Thoracic aorta (tissue), 2 donors: ENCODE measurements around the gene KNSTRN. TPM values are rescaled to one million over a fixed set of nuclear protein-coding genes. Genes with fewer than 3 reads are reported as not detected.
A peak's percentile ranks its signal among the peaks of the same experiment; 100 is the strongest.

Source experiments
- ATAC-seq: fragments of 150-250 bp; one replicate; pipeline ENCODE4 v1.8.0; 2017; ENCODE audit warnings: low read depth; ENCODE audit not compliant: insufficient number of reproducible peaks, low FRiP score
- DNase-seq: peaks from one replicate; pipeline ENCODE4 v3.0.0-alpha.2; 2020; ENCODE audit warnings: low spot score
- H3K27ac ChIP-seq, 2 donors: fragments of 200-600 bp; sonication (generic); 1 replicate in 1 of 2; 2 replicates in 1 of 2; pipeline ENCODE4 v1.5.1; 2016; ENCODE audit warnings: mild to moderate bottlenecking in 2 of 2, moderate library complexity in 2 of 2
- H3K27me3 ChIP-seq: fragments of 200-600 bp; sonication (generic); replicated peaks from 2 replicates; pipeline ENCODE4 v1.6.0; 2016; ENCODE audit warnings: mild to moderate bottlenecking; ENCODE audit not compliant: insufficient read depth
- H3K36me3 ChIP-seq: fragments of 200-600 bp; sonication (generic); one replicate; pipeline ENCODE4 v1.5.1; 2016
- H3K4me1 ChIP-seq, 2 donors: fragments of 200-600 bp; sonication (generic); 1 replicate in 1 of 2; 2 replicates in 1 of 2; pipeline versions ENCODE4 v1.5.1 to v1.6.0; 2016; ENCODE audit warnings: low read depth in 2 of 2, mild to moderate bottlenecking in 1 of 2; ENCODE audit not compliant: control insufficient read depth in 1 of 2
- H3K4me3 ChIP-seq: fragments of 200-600 bp; sonication (generic); 2 replicates; pipeline ENCODE4 v1.5.1; 2016; ENCODE audit warnings: mild to moderate bottlenecking
- H3K9me3 ChIP-seq: fragments of 200-600 bp; sonication (generic); 2 replicates; pipeline ENCODE4 v1.5.1; 2016
- CTCF ChIP-seq: fragments of 200-600 bp; sonication (generic); IDR thresholded peaks from one replicate; pipeline ENCODE4 v1.5.1; 2019; ENCODE audit warnings: antibody characterized with exemption
- total RNA-seq, 2 donors: library from RNA; depleted of rRNA; stranded (reverse); fragments of >200 nt; gene quantifications; one replicate each; pipeline versions ENCODE4 v1.1.0 to v1.2.3, GENCODE V29; 2016

The KNSTRN gene
- total RNA-seq, 2 donors from 2014 or later: 4.5 to 5.8 TPM

DNA sequence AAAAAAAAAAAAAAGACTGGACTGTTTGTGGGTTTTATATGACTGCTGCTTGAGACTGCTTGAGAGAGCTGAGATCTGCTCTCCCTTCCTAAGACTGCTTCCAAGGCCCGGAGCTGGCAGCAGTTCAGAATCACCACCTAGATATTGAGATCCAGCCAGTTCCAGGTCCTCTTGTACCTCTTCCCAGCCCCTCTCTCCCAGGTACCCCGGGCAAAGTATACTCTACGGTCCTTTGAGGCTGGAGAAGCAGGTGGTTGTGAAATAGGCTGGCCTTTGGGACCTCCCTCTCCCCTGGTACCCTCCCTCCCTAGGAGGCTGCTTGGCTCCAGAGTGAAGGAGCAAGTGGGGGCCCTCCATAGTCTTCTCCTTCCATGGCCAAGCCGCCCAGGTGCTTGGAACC, 45.7 kb downstream of the KNSTRN start:
- Histone ChIP-seq H3K27me3 (no peaks in the 10 kb centered on the region), H3K36me3 (no peaks in the 10 kb centered on the region), H3K4me1 (no peaks in the 10 kb centered on the region), H3K9me3 (no peaks in the 10 kb centered on the region), H3K4me3 (no peak overlapping the region), H3K27ac (no peak overlapping the region)
- ATAC-seq (no peak), DNase-seq (no peak)
- TF ChIP-seq CTCF: no peak

DNA sequence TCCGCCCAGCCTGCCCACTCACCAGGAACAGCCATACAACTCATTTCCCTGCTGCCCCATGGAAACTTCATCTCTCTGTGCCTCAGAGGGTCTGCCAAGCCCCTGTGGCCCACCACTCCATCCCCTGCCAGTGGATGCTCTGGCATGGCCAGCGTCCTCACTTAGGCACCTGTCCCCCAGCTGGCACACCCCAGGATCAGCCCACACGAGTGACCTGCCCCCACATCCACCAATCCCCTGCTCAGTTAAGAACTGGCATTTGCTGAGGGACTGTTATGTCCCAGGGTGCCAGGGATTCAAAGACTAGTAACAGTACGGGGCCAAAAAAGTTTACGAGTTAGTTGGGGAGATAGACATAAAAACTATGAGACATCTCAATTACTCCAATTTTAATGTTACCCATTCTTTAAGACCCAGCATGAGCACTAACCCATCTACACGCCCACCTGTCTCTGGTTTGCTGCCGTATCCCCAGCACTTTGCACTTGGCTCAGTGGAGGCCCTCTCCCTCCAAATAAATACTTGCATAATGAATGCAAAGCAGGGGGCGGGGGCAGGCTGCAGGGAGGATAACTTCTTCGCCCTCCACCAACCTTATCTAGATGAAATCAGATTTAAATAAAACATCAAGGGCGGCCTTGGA, 46.7 kb downstream of the KNSTRN start:
- no peaks in the 10 kb centered on the region for H3K4me1 ChIP-seq

DNA sequence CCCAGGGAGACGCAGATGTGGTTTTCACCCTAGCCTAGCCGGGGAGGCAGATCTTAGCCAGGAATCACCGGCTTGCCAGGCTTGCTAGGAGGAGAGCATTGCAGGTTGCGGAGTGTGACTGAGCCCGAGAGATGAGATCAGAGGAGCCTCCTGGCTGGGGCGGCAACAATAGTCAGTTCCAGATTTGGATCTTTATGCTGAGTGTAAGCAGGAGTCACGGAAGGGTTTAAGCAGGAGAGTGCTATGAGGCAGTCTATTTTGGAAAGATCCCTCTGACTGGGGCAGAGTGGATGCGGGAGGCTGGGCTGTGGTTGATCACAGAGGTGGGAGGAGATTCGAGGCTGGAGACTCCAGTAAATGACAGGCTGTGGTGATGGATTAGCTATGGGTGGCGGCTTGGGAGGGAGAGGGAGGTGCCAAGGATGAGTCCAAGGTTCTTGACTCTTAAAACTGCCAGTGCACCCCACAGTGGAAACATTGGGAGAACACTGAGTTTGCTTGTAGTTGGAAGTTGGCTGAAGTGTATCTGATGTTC, 47.8 kb downstream of the KNSTRN start:
- ATAC-seq (no peak), DNase-seq (no peak)
- no peaks in the 10 kb centered on the region for H3K36me3 ChIP-seq
- no peaks in the 10 kb centered on the region for H3K27me3 ChIP-seq
- no peak for TF ChIP-seq CTCF
- no peak overlapping the region for H3K4me3 ChIP-seq
- no peaks in the 10 kb centered on the region for H3K4me1 ChIP-seq
- no peak overlapping the region for H3K27ac ChIP-seq
- H3K9me3 ChIP-seq: no peaks in the 10 kb centered on the region

More for the DNA sequence above, 46.7 kb downstream of the KNSTRN start:
- no peak overlapping the region for H3K27ac ChIP-seq
- ATAC-seq: no peak
- DNase-seq: no peak
- H3K36me3 ChIP-seq: no peaks in the 10 kb centered on the region
- H3K27me3 ChIP-seq: no peaks in the 10 kb centered on the region
- no peaks in the 10 kb centered on the region for H3K9me3 ChIP-seq
- TF ChIP-seq CTCF: no peak
- no peak overlapping the region for H3K4me3 ChIP-seq

DNA sequence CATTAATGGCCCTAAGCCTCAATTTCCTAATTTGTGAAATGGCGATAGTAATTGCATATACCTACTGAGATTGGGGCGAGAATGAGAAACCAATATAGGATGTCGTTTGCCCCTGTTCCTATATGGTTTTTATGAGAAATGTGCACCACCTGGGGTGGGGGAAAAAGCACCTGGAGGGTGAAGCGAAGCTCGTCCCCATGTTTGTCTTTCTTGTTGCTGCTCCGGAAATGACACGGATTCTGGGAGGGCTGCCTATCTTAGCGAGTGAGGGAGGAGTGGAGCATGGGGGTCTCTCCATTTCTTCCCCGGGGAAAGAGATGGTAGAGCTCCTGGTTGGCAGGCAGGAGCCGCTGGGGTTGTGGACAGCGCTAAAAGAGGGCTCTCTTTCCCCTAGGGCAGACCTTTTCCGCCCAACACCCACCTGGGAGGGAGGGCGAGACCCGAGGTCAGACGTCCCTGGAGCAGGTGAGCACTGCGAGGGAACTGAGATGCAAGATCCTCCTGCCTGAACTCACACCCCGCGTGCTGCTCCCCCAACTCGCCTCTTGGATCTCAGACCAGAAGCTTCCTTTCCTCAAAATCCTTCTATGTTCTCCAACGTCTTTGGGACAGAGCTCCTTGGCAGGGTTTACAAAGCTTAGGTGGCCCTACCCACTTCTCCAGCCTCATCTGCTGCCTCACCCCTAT, 52.6 kb downstream of the KNSTRN start:
- Histone ChIP-seq H3K36me3 (no peaks in the 10 kb centered on the region), H3K9me3 (no peaks in the 10 kb centered on the region), H3K4me3 (no peak overlapping the region), H3K4me1 (peaks cover 19 to 29% of the 10 kb centered on the region in 2 donors), H3K27ac (no peak overlapping the region), H3K27me3 (peaks cover 11% of the 10 kb centered on the region)
- ATAC-seq: no peak
- DNase-seq: no peak
- no peak for TF ChIP-seq CTCF

GRCh38 chr15:40435710-40436089, 53.2 kb downstream of the KNSTRN start:
- H3K27me3 ChIP-seq: peaks cover 11% of the 10 kb centered on the region
- peaks cover 19 to 30% of the 10 kb centered on the region in 2 donors for H3K4me1 ChIP-seq
- H3K27ac ChIP-seq: no peak overlapping the region
- no peaks in the 10 kb centered on the region for H3K9me3 ChIP-seq
- no peak for ATAC-seq
- H3K4me3 ChIP-seq: peak overlapping the region; percentile 68
- DNase-seq: no peak
- no peak for TF ChIP-seq CTCF
- H3K36me3 ChIP-seq: no peaks in the 10 kb centered on the region
